HG03095 (cell line): ENCODE data around the gene IPO9.

Experiments used
- ATAC-seq: cut with Tn5 transposase; IDR thresholded peaks from one replicate; pipeline ENCODE4 v1.9.1; 2021; ENCODE audit warnings: moderate library complexity; ENCODE audit not compliant: unreplicated experiment

Gene IPO9

DNA sequence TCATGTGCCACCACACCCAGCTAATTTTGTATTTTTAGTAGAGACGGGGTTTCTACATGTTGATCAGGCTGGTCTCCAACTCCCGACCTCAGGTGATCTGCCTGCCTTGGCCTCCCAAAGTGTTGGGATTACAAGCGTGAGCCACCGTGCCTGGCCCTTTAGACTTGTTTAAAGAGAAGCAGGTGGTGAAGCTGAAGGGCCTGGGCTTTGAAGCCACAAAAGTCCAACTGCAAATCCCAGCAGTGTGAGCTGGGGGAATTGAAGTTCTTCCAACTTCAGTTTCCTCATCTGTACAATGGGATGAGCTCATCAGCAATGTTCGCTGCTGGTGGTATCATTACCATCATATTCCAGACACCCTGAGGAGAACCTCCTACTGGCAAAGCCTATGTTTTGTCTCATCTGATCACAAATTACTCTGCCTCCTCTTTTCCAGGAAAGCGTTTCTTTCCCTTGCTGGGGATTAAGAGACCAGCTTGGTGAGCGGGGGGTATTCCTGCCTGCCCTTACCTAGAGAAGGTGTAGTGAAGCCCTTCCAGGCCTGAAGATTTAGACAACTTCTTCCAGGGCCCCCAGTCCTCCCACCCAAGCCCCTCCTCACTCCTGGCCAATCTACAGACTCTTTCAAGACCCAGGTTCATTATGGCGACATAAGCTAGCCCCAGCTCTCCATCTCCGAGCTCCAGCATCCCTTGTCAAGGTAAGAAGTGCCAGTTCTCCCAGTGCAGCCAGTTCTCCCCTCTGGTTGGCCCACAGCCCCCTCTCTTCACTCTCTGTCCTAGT is 57.3 kb downstream of the IPO9 start:
- ATAC-seq = no peak

- no peak for ATAC-seq
These were observed 58.3 kb downstream of the IPO9 start for GRCh38 chr1:201887116-201887866.

DNA sequence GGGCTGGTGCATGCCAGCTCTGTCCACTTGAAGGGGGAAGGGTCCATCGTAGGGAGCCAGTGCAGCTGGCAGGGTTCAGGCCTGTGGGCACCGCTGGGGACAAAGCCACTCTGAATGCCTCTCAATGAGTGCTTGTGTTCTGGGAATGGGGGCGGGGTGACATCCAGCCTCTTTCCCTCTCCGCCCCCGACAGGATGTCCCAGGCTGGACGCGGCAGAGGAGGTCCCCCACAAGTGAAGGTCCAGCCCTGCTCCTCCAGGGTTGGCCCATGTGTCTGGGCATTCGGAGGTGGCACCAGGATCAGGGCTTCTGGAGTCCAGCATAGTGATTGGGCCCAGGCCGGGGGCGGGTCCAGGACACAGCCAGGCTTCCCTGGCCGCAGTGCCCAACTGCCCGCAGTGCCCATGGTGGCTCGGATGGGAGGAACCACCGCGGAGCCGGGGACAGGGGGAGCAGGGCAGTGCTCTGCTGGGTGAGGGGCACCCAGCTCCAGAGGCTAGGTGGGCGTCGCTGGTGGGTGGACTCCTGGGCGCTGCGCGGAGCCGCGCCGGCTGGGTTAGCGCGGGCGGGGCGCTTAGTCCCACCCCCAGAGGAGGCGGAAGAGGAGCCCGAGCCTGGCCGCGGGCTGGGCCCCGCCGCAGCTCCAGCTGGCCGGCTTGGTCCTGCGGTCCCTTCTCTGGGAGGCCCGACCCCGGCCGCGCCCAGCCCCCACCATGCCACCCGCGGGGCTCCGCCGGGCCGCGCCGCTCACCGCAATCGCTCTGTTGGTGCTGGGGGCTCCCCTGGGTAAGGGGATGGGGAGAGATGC is 59.5 kb downstream of the IPO9 start, which contains the start of gene SHISA4:
Gene SHISA4 (plus strand): TSS at position 617 of the 808 bp plus-strand sequence. CDS start 97 bp downstream, at position 714.
- no peak for ATAC-seq

- no peak for ATAC-seq
These were observed 60.4 kb downstream of the IPO9 start for GRCh38 chr1:201889090-201889968.

GRCh38 chr1:201890223-201890622 is 61.3 kb downstream of the IPO9 start:
- no peak for ATAC-seq

DNA sequence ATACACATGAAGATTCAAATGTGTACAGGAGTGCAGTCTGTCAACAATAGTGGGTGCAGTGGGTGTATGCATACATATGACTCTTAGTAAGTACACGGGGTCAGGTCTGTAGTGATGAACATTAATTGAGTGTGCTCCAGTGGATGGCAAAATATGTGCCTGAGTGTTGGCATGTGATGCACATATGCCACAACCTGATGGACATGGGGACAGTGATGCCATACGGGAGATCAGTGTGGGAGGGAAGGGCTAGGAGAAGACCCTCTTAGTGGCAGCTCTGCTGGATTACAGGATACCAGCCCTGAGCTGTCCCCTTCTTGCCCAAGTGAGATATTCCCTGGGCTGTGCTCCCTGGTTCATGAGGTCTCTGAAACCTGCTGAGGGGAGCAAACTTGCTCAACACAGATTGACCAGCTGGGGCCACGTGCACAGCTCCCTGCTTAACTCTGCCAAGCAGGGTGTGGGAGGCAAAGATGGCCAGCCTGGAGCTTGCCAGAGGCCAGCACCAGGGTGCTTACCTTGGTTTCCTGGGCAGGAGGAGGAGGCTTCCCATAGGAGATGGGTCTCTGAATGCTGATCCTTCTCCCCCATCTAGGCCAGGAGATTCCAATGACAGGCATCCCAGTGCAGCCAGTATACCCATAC is 62.0 kb downstream of the IPO9 start:
- ATAC-seq = no peak

- ATAC-seq = no peak
These were observed 62.6 kb downstream of the IPO9 start for GRCh38 chr1:201891451-201892045.

DNA sequence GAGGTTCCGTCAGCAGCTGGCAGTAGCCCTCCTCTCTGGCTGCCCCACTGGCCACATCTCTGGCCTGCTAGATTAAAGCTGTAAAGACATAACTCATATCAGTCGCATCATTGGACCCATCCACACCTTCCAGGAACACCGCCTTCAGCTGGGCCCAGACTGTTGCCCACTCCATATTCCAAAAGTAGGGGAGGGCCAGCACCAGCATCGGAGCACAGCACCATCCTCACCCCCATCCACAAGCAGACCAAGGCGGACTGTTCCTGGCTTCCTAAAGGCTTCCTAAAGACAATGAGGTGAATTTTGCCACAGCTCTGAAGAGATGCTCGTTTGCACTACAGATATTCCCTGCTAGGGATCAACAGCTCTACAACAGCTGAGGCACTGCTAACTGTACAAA is 63.3 kb downstream of the IPO9 start:
- no peak for ATAC-seq

DNA sequence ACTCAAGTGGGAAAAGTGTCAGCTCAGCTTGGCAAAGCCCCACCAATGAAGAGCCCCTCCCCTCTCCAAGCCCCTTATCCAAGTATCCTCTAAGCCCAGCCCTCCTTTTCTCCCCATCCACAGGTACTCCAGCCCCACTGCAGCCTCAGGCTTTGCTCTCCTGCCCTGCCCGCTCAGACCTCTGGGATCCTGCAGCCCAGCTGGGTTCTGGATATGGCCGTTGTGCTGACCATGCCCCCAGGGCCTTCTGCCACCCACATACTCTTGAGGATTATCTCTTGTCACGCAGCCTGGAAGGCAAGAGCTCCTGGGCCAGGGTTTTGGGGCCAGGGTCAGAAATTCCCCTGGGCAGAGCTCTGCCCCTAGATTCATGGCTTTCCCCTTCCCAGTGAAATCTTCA is 64.5 kb downstream of the IPO9 start:
- ATAC-seq = no peak

- no peak for ATAC-seq
These were observed 65.6 kb downstream of the IPO9 start for GRCh38 chr1:201894343-201895119.

DNA sequence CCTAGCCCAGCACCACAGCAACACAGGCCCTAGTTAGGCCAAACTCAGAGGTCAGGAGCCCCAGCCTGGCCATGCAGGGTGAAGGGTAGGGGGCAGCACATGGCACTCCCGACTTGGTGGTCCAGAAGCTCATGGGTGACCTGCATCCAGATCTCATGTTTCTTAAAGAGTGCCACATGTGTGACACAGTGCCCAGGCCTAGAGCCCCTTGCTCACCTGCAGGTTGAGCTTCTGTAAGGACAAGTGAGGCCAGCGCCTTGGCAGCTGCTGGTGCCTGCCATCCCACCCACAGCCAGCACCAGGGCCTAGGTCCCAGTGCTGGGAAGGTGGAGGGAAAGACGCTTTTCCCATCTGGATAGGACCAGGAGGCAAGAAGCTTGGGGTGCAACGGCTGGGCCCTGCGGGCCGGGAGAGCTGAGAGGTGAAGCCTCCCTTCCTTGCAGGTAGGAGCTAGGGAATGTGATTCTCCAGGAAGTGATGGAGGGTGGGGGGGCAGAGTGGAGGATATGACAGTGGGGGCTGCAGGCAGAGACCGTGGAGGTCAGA is 66.2 kb downstream of the IPO9 start:
- no peak for ATAC-seq

GRCh38 chr1:201895913-201896807 is 67.2 kb downstream of the IPO9 start:
- ATAC-seq = peak; percentile 78

DNA sequence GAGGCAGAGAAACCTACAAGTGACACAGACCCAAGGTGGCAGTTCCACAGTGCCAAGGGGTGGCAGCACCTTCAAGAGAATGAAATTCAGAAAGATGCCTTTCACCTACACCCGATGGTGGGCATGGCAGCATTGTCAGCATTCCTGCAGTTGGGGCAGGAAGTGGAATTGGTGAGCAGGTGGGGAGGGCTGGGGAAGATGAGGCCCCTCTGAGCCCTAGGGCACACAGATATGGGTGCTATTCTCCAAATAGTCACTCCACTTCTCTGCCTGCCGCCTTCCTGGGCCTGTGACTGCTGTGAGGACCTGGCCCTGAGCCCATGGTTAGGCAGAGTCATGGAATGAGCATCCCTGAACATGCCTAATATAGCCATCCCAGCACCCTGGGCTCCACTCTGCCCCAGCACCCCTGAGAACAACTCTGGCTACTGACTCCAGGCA is 68.0 kb downstream of the IPO9 start:
- no peak for ATAC-seq

- no peak for ATAC-seq
These were observed 69.4 kb downstream of the IPO9 start for GRCh38 chr1:201898240-201898894.

DNA sequence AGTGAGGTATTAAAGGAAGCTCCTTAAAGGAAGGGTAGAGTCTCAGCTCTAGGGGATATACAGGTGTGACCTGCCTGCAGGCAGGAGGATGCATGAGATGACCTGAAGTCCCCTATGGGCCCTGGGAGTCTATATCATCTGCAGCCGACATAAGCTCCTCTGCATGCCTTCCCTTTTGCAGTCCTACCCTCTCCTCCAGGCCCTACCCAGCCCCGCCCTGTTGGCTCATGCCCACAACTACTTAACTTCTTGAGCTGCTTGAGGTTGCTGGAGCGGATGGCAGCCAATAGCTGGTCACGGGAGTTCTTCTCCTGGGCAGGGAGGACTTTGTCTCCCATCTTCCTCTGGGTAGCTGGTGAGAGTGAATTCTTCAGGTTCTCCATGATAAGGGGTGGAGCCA is 70.0 kb downstream of the IPO9 start:
- no peak for ATAC-seq

- ATAC-seq = no peak
These were observed 70.9 kb downstream of the IPO9 start for GRCh38 chr1:201899683-201900429.
